ENCODE results near the gene ARHGEF11. TPM values are rescaled to one million over a fixed set of nuclear protein-coding genes. Genes with fewer than 3 reads are reported as not detected.

ARHGEF11 gene
- total and polyA plus RNA-seq, 9 of the 15 experiments (the other 6 are each of a cell fraction or from before 2014, with no cell fraction given), result 0.14 to 15.5 (median 9.0) TPM

DNA sequence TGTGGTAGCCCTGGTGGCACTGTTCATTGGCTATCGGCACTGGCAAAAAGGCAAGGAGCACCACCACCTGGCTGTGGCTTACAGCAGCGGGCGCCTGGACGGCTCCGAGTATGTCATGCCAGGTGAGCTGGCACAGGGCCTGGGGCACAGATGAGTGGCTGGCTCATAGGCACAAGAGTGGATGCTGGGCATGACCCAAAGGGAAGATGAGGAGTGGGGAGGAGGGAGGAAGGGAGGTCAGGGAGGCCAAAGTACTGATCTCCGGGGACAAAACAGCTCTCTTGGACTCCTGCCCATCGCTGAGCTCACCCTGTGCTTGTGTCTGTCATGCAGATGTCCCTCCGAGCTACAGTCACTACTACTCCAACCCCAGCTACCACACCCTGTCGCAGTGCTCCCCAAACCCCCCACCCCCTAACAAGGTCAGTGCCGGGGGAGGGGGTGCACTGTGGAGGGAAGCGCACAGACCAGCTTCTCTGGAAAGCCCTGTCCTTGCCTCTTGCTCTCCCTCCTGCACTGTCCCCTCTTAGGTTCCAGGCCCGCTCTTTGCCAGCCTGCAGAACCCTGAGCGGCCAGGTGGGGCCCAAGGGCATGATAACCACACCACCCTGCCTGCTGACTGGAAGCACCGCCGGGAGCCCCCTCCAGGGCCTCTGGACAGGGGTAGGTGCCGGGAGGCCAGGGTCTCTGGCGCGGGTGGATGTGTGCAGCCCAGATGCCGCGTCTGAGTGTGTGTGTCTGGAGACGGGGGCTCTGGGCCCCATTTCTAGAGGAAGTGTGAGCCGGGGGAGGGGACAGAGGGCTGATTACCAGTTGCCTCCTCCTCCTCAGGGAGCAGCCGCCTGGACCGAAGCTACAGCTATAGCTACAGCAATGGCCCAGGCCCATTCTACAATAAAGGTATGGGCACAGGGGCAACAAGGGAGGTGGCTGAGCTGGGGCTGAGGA lies 132.4 kb downstream of the ARHGEF11 start (continued):
- TF ChIP-seq, protein P1, sequence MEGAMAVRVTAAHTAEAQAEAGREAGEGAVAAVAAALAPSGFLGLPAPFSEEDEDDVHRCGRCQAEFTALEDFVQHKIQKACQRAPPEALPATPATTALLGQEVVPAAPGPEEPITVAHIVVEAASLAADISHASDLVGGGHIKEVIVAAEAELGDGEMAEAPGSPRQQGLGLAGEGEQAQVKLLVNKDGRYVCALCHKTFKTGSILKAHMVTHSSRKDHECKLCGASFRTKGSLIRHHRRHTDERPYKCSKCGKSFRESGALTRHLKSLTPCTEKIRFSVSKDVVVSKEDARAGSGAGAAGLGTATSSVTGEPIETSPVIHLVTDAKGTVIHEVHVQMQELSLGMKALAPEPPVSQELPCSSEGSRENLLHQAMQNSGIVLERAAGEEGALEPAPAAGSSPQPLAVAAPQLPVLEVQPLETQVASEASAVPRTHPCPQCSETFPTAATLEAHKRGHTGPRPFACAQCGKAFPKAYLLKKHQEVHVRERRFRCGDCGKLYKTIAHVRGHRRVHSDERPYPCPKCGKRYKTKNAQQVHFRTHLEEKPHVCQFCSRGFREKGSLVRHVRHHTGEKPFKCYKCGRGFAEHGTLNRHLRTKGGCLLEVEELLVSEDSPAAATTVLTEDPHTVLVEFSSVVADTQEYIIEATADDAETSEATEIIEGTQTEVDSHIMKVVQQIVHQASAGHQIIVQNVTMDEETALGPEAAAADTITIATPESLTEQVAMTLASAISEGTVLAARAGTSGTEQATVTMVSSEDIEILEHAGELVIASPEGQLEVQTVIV (CRISPR knock-in tag; IDR thresholded peaks at IDR 0.05; ENCODE audit: borderline replicate concordance), result 0 out of 2 replicates have a peak, but pooled peaks have one; percentile 42
- TF ChIP-seq, protein P2, sequence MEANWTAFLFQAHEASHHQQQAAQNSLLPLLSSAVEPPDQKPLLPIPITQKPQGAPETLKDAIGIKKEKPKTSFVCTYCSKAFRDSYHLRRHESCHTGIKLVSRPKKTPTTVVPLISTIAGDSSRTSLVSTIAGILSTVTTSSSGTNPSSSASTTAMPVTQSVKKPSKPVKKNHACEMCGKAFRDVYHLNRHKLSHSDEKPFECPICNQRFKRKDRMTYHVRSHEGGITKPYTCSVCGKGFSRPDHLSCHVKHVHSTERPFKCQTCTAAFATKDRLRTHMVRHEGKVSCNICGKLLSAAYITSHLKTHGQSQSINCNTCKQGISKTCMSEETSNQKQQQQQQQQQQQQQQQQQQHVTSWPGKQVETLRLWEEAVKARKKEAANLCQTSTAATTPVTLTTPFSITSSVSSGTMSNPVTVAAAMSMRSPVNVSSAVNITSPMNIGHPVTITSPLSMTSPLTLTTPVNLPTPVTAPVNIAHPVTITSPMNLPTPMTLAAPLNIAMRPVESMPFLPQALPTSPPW (CRISPR knock-in tag; IDR thresholded peaks at IDR 0.05), result peak; percentile 67
- no peak for TF ChIP-seq FOXJ3 (CRISPR knock-in tag; IDR thresholded peaks at IDR 0.05)
- TF ChIP-seq, protein P3, sequence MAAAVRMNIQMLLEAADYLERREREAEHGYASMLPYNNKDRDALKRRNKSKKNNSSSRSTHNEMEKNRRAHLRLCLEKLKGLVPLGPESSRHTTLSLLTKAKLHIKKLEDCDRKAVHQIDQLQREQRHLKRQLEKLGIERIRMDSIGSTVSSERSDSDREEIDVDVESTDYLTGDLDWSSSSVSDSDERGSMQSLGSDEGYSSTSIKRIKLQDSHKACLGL (CRISPR knock-in tag; IDR thresholded peaks at IDR 0.05; ENCODE audit: borderline replicate concordance, poor library complexity, severe bottlenecking), result no peak
- peak; percentile 89 for TF ChIP-seq JUND (IDR thresholded peaks at IDR 0.05; ENCODE audit: borderline replicate concordance, low read depth, low read length)
- peak; percentile 87; the same call in 2 of the 3 replicates for TF ChIP-seq JUND (tag; IDR thresholded peaks at IDR 0.05; ENCODE audit: borderline replicate concordance, low read depth, low read length)
- TF ChIP-seq SREBF2 (CRISPR knock-in tag; IDR thresholded peaks at IDR 0.05), result no peak
- TF ChIP-seq CBX3 (IDR thresholded peaks at IDR 0.05; ENCODE audit: borderline replicate concordance in 1 of 2, low read length in 2 of 2), result no peak
- TF ChIP-seq ZNF764 (CRISPR knock-in tag; IDR thresholded peaks at IDR 0.05; ENCODE audit: low read depth), result peak; percentile 34; the same call in 1 of the 2 replicates
- TF ChIP-seq ILK (tag; IDR thresholded peaks at IDR 0.05; ENCODE audit: borderline replicate concordance, low read depth), result no peak
- peak; percentile 28; the same call in 1 of the 2 replicates for TF ChIP-seq CBFA2T3 (IDR thresholded peaks at IDR 0.05)
- no peak; the same call in 1 of the 2 replicates for TF ChIP-seq ZBTB7A (IDR thresholded peaks at IDR 0.05; ENCODE audit: borderline replicate concordance, control insufficient read depth, low read depth, low read length)
- peak; percentile 6 for TF ChIP-seq ZFP36 (IDR thresholded peaks at IDR 0.05; ENCODE audit: low read depth, low read length, partially characterized antibody)
- no peak for TF ChIP-seq ZNF133 (CRISPR knock-in tag; IDR thresholded peaks at IDR 0.05)
- TF ChIP-seq DPF2 (IDR thresholded peaks at IDR 0.05), result peak; percentile 44; the same call in 1 of the 2 replicates

Measured in K562 (cell line).